Tibial nerve (tissue), 4 donors: ENCODE measurements around the gene CHM. TPM values are rescaled to one million over a fixed set of nuclear protein-coding genes. Genes with fewer than 3 reads are reported as not detected.

Experiments used
- DNase-seq, 2 donors: peaks; one replicate each; pipeline ENCODE4 v3.0.0-alpha.2; 2019; ENCODE audit warnings: low spot score in 2 of 2
- H3K27ac ChIP-seq, 4 donors: fragments of 200-600 bp; sonication (generic) in 3 of 4; one replicate each; pipeline ENCODE4 v1.5.1; 2017 to 2019; ENCODE audit warnings: mild to moderate bottlenecking in 1 of 4
- H3K27me3 ChIP-seq, 2 donors: fragments of 200-600 bp; sonication (generic) in 1 of 2; one replicate each; pipeline versions ENCODE4 v1.5.1 to v1.6.0; 2017 to 2019
- H3K36me3 ChIP-seq, 3 donors: fragments of 200-600 bp; sonication (generic); one replicate each; pipeline ENCODE4 v1.5.1; 2018 to 2019
- H3K4me1 ChIP-seq, 4 donors: fragments of 200-600 bp; sonication (generic) in 3 of 4; one replicate each; pipeline ENCODE4 v1.5.1; 2017 to 2019
- H3K4me3 ChIP-seq, 4 donors: fragments of 200-600 bp; sonication (generic) in 3 of 4; one replicate each; pipeline ENCODE4 v1.5.1; 2017 to 2019; ENCODE audit warnings: mild to moderate bottlenecking in 1 of 4, moderate library complexity in 1 of 4
- H3K9me3 ChIP-seq, 4 donors: fragments of 200-600 bp; sonication (generic) in 3 of 4; one replicate each; pipeline ENCODE4 v1.5.1; 2017 to 2019
- CTCF ChIP-seq, 5 experiments: fragments of 200-600 bp in 3 of 5; fragments of 450-650 bp in 2 of 5; sonication (generic) in 3 of 5; IDR thresholded peaks; one replicate each; pipeline ENCODE4 v1.5.1; 2016 to 2019; ENCODE audit warnings: antibody characterized with exemption in 5 of 5, mild to moderate bottlenecking in 3 of 5, moderate library complexity in 2 of 5
- EP300 ChIP-seq, 2 donors: sonication (generic); formaldehyde crosslinking; IDR thresholded peaks; one replicate each; pipeline ENCODE4 v1.6.1; 2017; ENCODE audit warnings: antibody characterized with exemption in 2 of 2, mild to moderate bottlenecking in 1 of 2
- POLR2A ChIP-seq, 2 donors: fragments of 450-650 bp; IDR thresholded peaks; one replicate each; pipeline ENCODE4 v1.6.1; 2017; ENCODE audit warnings: antibody characterized with exemption in 2 of 2, mild to moderate bottlenecking in 2 of 2, moderate library complexity in 2 of 2
- WGBS, 2 donors: methylation state at CpG; one replicate each; pipeline ENCODE4 v1.1.5; 2018; 5-methylcytosine and 5-hydroxymethylcytosine counted together
- total RNA-seq, 4 donors: library from RNA; depleted of rRNA; stranded (reverse); fragments of >200 nt; gene quantifications; one replicate each; pipeline ENCODE4 v1.1.0, GENCODE V29; 2016

The CHM gene
- total RNA-seq, 4 donors from 2014 or later, result 16.2 to 27.8 (median 18.1) TPM

DNA sequence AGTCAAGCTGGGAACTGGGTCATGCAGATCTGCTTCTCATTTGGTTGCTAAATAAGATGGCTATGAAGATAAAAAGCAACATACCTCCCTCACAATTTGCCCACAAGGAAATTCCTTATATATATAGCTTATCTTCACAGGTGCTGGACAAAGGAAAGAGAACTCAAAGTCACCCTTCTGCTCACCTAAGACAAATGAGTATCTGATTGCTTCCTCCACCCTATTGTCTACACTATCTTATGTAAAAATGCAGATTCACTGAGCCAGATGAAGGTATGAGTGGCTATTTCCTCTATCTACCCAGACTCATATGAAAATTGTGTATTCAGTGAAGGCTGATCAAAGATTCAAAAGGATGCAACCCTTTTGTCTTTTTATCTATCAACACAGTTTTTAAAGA is 50.8 kb downstream of the CHM start:
- TF ChIP-seq CTCF (IDR thresholded peaks at IDR 0.05) (no peak), POLR2A (IDR thresholded peaks at IDR 0.05) (no peak)
- Histone ChIP-seq H3K36me3 (no peaks in the 10 kb centered on the region), H3K27ac (no peak overlapping the region), H3K4me1 (peaks cover 0 to 13% (median 0%) of the 10 kb centered on the region in 4 donors), H3K27me3 (no peaks in the 10 kb centered on the region), H3K4me3 (no peak overlapping the region), H3K9me3 (no peaks in the 10 kb centered on the region)
- no peak for DNase-seq

- TF ChIP-seq CTCF (IDR thresholded peaks at IDR 0.05), result no peak
- TF ChIP-seq EP300 (IDR thresholded peaks at IDR 0.05), result no peak
- no peak for TF ChIP-seq POLR2A (IDR thresholded peaks at IDR 0.05)
Observed at GRCh38 chrX:85995641-85996040, 51.7 kb downstream of the CHM start.

GRCh38 chrX:85994797-85995196 is 52.6 kb downstream of the CHM start:
- DNase-seq, result no peak
- Histone ChIP-seq H3K4me1 (peaks cover 0 to 13% (median 0%) of the 10 kb centered on the region in 4 donors), H3K9me3 (no peaks in the 10 kb centered on the region), H3K27ac (no peak overlapping the region), H3K27me3 (no peaks in the 10 kb centered on the region), H3K36me3 (no peaks in the 10 kb centered on the region), H3K4me3 (no peak overlapping the region)
- 26 to 42% methylated on average over 1 of the region's 1 CpG for WGBS, 2 donors
- TF ChIP-seq POLR2A (IDR thresholded peaks at IDR 0.05) (no peak), EP300 (IDR thresholded peaks at IDR 0.05) (no peak), CTCF (IDR thresholded peaks at IDR 0.05) (no peak)

More at GRCh38 chrX:85995641-85996040, 51.7 kb downstream of the CHM start:
- Histone ChIP-seq H3K27me3 (no peaks in the 10 kb centered on the region), H3K27ac (no peak overlapping the region), H3K4me1 (peaks cover 0 to 13% (median 0%) of the 10 kb centered on the region in 4 donors), H3K36me3 (no peaks in the 10 kb centered on the region), H3K9me3 (no peaks in the 10 kb centered on the region), H3K4me3 (no peak overlapping the region)
- no peak for DNase-seq
- WGBS, 2 donors, result 39 to 67% methylated on average over 1 of the region's 1 CpG

DNA sequence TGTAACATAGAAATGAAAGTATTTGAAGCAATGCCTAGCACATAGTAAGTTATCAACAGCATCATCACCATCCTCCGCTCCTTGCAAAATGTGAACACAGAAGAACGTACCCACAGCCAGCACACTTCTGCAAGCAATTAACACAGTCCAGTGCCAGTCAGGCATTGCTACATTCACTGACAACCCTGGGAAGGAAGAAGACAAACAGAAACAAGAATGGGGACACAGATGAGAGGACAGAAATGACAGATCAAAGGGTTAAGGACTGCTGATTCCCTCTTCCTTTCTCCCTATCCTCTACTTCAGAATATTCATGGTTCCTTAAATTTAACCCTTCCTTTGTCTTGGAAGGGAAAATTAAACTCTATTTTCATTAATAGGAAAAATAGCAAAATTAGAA is 53.1 kb downstream of the CHM start:
- TF ChIP-seq EP300 (IDR thresholded peaks at IDR 0.05) (no peak), POLR2A (IDR thresholded peaks at IDR 0.05) (no peak), CTCF (IDR thresholded peaks at IDR 0.05) (no peak)
- WGBS, 2 donors, result 81 to 91% methylated on average over 2 of the region's 2 CpGs
- Histone ChIP-seq H3K36me3 (no peaks in the 10 kb centered on the region), H3K4me3 (no peak overlapping the region), H3K27ac (no peak overlapping the region), H3K9me3 (no peaks in the 10 kb centered on the region), H3K27me3 (no peaks in the 10 kb centered on the region), H3K4me1 (peaks cover 0 to 13% (median 0%) of the 10 kb centered on the region in 4 donors)
- DNase-seq, result no peak

GRCh38 chrX:85993539-85994197 is 53.7 kb downstream of the CHM start:
- DNase-seq, result no peak
- H3K4me1 ChIP-seq, result peaks cover 0 to 13% (median 0%) of the 10 kb centered on the region in 4 donors
- H3K27ac ChIP-seq, result no peak overlapping the region
- no peaks in the 10 kb centered on the region for H3K27me3 ChIP-seq
- no peaks in the 10 kb centered on the region for H3K36me3 ChIP-seq
- WGBS, 2 donors, result 61 to 92% methylated on average over 2 of the region's 2 CpGs
- TF ChIP-seq EP300 (IDR thresholded peaks at IDR 0.05), result no peak
- TF ChIP-seq POLR2A (IDR thresholded peaks at IDR 0.05), result no peak
- TF ChIP-seq CTCF (IDR thresholded peaks at IDR 0.05), result no peak
- no peaks in the 10 kb centered on the region for H3K9me3 ChIP-seq
- no peak overlapping the region for H3K4me3 ChIP-seq
